Fibroblast of the aortic adventitia (primary cell): ENCODE measurements around the gene HS3ST5. TPM values are rescaled to one million over a fixed set of nuclear protein-coding genes. Genes with fewer than 3 reads are reported as not detected.

Source experiments
- DNase-seq: peaks from one replicate; pipeline ENCODE4 v3.0.0-alpha.2; 2010; ENCODE audit warnings: low read depth
- H3K4me3 ChIP-seq: 2 replicates; pipeline ENCODE4 v1.5.1; 2011; ENCODE audit warnings: low read depth, mild to moderate bottlenecking, control low read depth, low read length, moderate library complexity
- CTCF ChIP-seq: IDR thresholded peaks from 2 replicates; pipeline ENCODE4 v1.5.1; 2011; ENCODE audit warnings: mild to moderate bottlenecking, low read length, control low read depth, inconsistent platforms; ENCODE audit not compliant: insufficient read depth
- total RNA-seq: library from RNA; depleted of rRNA; stranded (reverse); fragments of >200 nt; gene quantifications from 2 replicates; pipeline ENCODE4 v1.2.3, GENCODE V29; 2012; ENCODE audit warnings: low replicate concordance

Gene HS3ST5
- total RNA-seq, 1 donor = 0.09 TPM

- H3K4me3 ChIP-seq = peak overlapping the region; percentile 45
- no peak for DNase-seq
- TF ChIP-seq CTCF = no peak
Observed at GRCh38 chr6:114342086-114342825, 567 bp downstream of the HS3ST5 start.

DNA sequence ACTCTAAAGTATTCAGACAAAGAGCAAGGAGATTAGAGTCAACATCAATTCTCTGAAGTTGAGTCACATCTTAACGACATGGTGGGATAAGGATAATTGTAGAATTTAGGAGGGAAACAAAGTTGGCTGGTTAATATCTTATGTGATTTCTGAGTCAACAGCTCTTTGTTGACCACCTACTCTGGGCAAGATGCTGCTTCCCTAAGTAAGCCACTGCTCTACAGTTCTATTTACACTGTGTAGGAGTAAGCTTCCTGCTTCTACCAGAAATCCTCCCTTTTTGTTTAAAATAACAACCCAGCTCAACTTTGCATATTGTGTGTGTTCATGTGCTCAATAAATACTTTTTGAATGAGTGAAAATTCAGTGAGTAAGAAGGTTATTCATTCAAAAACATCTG lies 3.1 kb downstream of the HS3ST5 start:
- no peak for TF ChIP-seq CTCF
- DNase-seq = no peak

DNA sequence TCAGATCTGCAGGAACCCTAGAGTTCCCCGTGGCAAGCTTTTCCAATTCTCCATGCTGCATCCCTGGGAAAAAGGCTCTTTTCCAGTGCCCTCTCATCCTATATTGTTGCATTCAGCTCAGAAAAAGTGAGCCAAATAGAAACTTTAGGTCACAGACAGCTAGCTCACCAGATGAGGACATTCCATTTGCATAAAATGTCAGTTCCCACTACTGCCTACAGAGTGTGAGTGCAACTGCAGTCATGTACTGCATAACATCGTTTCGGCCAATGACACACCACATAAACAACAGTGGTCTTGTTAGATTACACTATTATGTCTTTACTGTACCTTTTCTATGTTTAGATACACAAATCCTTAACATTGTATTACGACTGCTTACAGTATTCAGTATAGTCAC lies 8.6 kb downstream of the HS3ST5 start:
- H3K4me3 ChIP-seq = no peak overlapping the region
- DNase-seq = no peak
- TF ChIP-seq CTCF = no peak

More for the DNA sequence above, 3.1 kb downstream of the HS3ST5 start:
- H3K4me3 ChIP-seq = no peak overlapping the region

- no peak for TF ChIP-seq CTCF
- H3K4me3 ChIP-seq = no peak overlapping the region
- DNase-seq = no peak
Observed at GRCh38 chr6:114327074-114327473, 15.7 kb downstream of the HS3ST5 start.

DNA sequence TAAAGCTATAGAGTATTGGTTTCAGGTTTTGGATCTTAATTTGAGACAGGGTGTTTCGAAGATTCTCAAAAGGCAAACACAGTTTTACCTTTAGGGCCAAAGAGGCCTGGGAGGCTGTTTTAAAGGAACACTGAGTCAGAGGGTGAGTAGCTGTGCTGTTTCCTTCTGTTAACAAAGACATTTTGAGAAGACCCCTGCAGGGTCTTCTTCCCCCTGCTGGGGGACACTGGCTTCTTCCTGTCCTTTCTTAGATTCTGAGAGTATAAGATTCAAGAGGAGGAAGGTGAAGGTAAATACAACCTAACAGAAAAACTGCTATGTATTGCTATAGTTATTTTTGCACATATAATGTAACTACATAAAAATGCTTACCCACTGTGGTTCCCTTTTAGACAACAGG lies 19.0 kb downstream of the HS3ST5 start:
- no peak for TF ChIP-seq CTCF
- no peak for DNase-seq
- no peak overlapping the region for H3K4me3 ChIP-seq

DNA sequence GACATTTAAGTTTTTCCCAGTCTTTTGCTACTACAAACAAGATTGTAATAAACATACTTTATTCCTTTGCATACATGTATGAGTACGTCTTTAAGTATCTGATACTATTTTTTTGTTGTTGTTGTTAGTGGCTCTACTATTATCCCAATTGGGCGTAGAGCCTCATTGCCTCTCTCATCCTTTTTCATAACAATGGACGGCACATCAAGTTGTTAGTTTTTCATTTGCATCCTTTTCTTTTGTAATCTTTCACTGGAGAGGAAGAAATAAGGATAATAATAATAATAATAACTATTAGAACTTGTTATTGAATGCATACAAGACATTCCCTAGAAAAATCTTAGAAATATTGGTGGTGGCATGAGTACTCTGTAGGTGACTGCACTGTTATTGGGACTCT lies 23.1 kb downstream of the HS3ST5 start:
- no peak for DNase-seq
- H3K4me3 ChIP-seq = no peak overlapping the region
- no peak for TF ChIP-seq CTCF
